ENCODE data around the gene SETD6. TPM values are rescaled to one million over a fixed set of nuclear protein-coding genes. Genes with fewer than 3 reads are reported as not detected.

Gene SETD6
- total and polyA plus RNA-seq, 2 of the 8 experiments (the other 6 are each of a cell fraction or from before 2014, with no cell fraction given), result 25.3 to 40.5 TPM

- TF ChIP-seq E2F6 (IDR thresholded peaks at IDR 0.05) (no peak), MAX (IDR thresholded peaks at IDR 0.05) (no peak), EGR1 (IDR thresholded peaks at IDR 0.05; ENCODE audit: borderline replicate concordance, low read depth, low read length) (no peak), TBP (IDR thresholded peaks at IDR 0.05; ENCODE audit: low read depth, low read length) (no peak), SRF (IDR thresholded peaks at IDR 0.05; ENCODE audit: low read depth, low read length) (no peak), TAF7 (optimal IDR thresholded peaks at IDR 0.05; ENCODE audit: borderline replicate concordance, low read depth, low read length) (no peak), RAD21 (IDR thresholded peaks at IDR 0.05 in 1 of 2, conservative IDR thresholded peaks at IDR 0.05 in 1 of 2; ENCODE audit: low read depth in 2 of 2, low read length in 2 of 2) (no peak), HDAC6 (IDR thresholded peaks at IDR 0.05; ENCODE audit: low read depth, low read length) (no peak), TAF1 (IDR thresholded peaks at IDR 0.05; ENCODE audit: low read depth, low read length) (no peak)
Measured at GRCh38 chr16:58537124-58537906, 22.0 kb downstream of the SETD6 start (continued).
